GM12801 (cell line): ENCODE measurements around the gene MCF2L2.

Experiments
- TF ChIP-seq, protein P1 (sequence below): IDR thresholded peaks from one replicate; pipeline ENCODE4 v1.5.1; 2011; ENCODE audit warnings: control low read depth; ENCODE audit not compliant: insufficient read length; ENCODE audit errors: extremely low read depth

Gene MCF2L2

DNA sequence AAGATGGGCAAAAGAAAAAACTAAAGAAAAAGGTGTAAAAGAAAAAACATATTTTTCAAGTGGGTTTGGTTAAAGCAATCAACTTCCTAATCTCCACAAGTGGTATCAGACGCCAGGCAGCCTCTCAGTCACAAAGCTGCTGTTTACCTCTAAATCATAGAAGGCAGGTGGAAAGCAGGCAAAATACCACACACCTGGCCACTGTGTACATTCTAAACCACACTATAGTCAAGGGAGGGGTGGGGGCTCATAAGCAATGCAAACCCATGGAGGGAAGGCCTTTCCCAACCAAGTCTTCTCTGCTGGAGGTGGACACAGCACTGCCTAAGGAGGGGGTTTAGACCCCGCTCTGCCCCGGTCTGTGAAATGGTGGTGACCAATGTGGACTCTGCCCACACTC is 50.4 kb downstream of the MCF2L2 start:
- TF ChIP-seq, protein P1, sequence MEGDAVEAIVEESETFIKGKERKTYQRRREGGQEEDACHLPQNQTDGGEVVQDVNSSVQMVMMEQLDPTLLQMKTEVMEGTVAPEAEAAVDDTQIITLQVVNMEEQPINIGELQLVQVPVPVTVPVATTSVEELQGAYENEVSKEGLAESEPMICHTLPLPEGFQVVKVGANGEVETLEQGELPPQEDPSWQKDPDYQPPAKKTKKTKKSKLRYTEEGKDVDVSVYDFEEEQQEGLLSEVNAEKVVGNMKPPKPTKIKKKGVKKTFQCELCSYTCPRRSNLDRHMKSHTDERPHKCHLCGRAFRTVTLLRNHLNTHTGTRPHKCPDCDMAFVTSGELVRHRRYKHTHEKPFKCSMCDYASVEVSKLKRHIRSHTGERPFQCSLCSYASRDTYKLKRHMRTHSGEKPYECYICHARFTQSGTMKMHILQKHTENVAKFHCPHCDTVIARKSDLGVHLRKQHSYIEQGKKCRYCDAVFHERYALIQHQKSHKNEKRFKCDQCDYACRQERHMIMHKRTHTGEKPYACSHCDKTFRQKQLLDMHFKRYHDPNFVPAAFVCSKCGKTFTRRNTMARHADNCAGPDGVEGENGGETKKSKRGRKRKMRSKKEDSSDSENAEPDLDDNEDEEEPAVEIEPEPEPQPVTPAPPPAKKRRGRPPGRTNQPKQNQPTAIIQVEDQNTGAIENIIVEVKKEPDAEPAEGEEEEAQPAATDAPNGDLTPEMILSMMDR: no peak

DNA sequence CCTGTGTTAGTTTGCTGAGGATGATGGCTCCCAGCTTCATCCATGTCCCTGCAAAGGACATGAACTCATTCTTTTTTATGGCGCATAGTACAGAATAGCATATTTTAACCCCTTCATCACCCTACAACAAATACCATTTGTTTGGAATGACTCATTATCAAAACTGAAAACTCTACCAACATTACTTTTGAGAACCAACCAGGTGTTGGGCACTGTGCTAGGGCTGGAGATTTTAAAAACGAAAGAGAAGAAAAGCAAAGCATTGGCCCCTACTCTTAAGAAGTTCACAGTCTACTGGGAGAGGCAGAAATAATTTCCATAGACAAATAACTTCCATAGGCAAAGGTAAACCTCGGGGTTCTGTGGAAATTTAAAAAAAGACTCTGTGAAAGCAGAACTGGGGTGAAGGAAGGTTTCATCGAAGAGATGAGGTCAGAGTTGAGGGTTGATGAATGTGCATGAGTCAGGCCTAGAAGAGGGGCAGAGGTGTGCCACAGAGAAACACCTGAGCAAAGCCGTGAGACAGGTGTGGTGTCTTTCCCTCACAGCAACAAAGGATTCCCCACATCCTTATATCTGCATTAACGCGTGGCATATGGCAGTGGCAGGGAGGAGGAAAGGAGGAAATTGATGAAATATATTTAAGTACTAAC is 51.0 kb downstream of the MCF2L2 start:
- TF ChIP-seq, protein P1: no peak

DNA sequence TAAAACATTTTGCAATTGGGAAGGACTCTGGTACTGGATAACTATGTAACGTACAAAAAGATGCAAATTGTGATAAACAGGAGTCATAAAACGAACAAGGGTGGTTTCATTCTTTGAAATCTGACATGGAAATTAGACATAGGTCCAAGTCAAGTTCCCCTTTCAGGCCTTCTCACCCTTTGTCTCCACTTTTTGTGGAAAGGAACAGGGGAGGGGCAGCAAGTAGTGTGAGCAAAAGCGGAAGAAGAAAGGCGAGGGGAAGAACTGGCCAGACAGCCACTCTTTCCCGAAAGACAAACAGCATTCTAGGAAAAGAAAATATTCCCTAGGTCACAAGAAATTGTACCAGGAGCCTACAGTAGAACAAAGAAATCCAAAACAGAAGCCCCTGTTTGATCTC is 52.6 kb downstream of the MCF2L2 start:
- TF ChIP-seq, protein P1: no peak

DNA sequence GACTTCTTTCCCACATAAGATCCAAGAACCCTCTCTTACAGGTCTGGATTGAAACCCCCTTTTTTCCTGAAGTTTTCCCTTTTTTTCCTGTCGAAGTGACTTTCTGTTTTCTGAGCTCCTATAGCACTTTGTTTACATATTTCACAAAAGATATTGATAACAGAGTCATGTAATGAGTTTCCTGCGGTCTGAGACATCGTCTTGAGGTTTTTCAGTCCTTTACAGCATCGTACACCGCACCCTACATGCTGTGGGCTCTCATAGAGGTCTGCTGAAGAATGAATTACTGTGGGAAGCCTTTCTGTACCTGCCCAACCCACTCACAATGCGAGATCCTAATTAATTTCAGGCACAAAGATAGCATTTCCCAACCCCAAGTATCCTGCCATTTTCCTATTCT is 53.1 kb downstream of the MCF2L2 start:
- TF ChIP-seq, protein P1: no peak

DNA sequence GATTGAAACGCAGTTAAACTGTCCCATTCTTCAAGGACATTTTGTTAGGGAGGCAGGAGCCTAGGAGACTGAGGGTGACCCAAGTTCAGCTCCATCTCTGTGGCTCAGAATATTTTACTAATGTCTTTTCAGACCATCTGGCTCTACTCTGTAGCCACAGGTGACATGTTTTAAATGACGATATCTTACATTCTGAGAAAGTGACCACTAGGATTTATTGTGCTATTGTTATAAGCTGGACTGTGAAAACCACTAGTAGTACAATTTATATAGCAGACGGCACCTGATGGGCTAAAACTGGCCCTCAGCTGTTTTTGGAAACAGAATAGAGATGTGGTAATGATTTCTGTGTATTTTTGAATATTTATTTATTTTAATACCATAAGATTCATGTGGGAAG is 55.5 kb downstream of the MCF2L2 start:
- TF ChIP-seq, protein P1: no peak

DNA sequence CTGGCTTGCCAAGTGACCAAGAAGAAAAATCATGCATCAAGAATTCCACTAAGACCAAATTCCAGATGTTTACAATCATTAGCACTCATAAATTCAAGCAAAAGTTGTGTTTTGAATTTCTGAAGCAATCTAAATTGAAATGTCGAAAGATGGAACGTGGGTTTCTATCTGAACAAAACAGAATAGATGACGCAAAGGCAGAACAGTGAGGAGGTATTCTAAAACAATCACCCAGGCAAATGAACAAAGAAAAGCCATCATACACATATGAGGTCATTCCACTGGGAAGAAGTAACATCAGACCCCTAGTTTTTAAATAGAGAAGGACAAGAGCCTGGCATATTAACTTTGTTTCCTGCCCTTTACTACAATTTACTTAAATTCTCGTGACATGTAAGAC is 58.0 kb downstream of the MCF2L2 start:
- TF ChIP-seq, protein P1: no peak

DNA sequence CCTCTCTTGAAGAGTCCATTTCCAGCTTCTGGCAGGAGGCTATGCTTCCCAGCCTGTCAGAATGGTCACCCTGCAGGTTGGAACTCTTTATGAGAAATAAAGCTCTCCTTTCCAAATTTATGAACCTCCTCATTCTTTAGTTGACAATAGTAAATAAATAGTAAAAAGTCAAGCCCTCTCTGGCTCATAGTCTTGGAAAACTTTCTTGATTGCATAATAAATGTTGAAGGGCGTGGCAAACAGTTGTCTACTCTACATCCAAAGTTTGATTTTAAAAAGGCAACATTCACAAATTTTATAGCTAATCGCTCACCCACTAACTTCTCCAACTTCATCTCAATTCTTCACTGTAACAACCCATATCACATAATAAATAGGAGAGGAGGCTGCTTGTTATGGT is 58.8 kb downstream of the MCF2L2 start:
- TF ChIP-seq, protein P1: no peak
